Measurements from ENCODE around the gene FAM210A.

- TF ChIP-seq CTCF (IDR thresholded peaks at IDR 0.05) (no peak), EP300 (IDR thresholded peaks at IDR 0.05) (no peak), POLR2AphosphoS5 (IDR thresholded peaks at IDR 0.05) (no peak), POLR2A (IDR thresholded peaks at IDR 0.05) (no peak)
Measured at GRCh38 chr18:13623348-13623747, 103.0 kb downstream of the FAM210A start.
